C4-2B (cell line): ENCODE measurements around the gene ADAR.

ENCODE experiments used
- ZFX ChIP-seq: fragments of 450-650 bp; IDR thresholded peaks from 2 replicates; pipeline ENCODE4 v1.6.1; 2017
- TF ChIP-seq, protein P1 (sequence below): fragments of 450-650 bp; conservative IDR thresholded peaks from 2 replicates; pipeline ENCODE4 v1.5.1; 2017; ENCODE audit warnings: mild to moderate bottlenecking

DNA sequence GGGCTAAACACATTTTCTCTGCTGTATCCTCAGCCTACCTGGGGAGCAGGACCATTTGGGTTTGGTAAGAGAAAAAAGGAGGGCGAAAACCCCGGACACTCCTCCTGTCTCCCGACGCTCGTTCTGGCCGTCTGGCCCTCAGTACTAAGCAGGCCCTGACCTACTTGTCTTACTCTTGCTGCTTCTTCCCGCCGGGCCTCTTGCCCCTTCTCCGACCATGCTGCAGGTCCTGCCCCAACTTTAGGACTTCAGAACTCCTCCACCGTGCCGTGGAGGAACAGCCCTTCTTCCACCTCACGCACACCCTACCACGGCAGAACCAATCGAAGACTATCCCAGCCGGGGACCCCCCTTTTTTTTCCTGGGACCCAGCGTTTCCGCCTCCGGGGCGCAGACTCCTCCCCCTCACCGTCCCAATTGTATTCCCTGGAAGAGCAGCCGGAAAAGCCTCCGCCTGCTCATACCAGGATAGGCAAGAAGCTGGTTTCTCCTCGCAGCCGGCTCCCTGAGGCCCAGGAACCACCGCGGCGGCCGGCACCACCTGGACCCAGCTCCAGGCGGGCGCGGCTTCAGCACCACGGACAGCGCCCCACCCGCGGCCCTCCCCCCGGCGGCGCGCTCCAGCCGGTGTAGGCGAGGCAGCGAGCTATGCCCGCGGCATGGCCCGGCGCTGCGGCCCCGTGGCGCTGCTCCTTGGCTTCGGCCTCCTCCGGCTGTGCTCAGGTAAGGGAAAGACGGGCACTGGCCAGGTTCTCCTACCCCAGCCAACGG, 40.4 kb downstream of the ADAR start, which contains the start of gene CHRNB2:
- TF ChIP-seq, protein P1, sequence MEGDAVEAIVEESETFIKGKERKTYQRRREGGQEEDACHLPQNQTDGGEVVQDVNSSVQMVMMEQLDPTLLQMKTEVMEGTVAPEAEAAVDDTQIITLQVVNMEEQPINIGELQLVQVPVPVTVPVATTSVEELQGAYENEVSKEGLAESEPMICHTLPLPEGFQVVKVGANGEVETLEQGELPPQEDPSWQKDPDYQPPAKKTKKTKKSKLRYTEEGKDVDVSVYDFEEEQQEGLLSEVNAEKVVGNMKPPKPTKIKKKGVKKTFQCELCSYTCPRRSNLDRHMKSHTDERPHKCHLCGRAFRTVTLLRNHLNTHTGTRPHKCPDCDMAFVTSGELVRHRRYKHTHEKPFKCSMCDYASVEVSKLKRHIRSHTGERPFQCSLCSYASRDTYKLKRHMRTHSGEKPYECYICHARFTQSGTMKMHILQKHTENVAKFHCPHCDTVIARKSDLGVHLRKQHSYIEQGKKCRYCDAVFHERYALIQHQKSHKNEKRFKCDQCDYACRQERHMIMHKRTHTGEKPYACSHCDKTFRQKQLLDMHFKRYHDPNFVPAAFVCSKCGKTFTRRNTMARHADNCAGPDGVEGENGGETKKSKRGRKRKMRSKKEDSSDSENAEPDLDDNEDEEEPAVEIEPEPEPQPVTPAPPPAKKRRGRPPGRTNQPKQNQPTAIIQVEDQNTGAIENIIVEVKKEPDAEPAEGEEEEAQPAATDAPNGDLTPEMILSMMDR = no peak
- no peak for TF ChIP-seq ZFX
